H9 (cell line): ENCODE data around the gene LIPC. TPM values are rescaled to one million over a fixed set of nuclear protein-coding genes. Genes with fewer than 3 reads are reported as not detected.

Source experiments
- DNase-seq: peaks from one replicate; pipeline ENCODE4 v3.0.0-alpha.2; 2017
- H2AFZ ChIP-seq: one replicate; pipeline ENCODE4 v1.6.1; 2013; ENCODE audit warnings: mild to moderate bottlenecking, low read length, control low read depth, moderate library complexity
- H2AK5ac ChIP-seq: 2 replicates; pipeline ENCODE4 v1.6.1; 2013; ENCODE audit warnings: low read length, control low read depth, mixed read lengths; ENCODE audit not compliant: insufficient read length
- H2BK120ac ChIP-seq: one replicate; pipeline ENCODE4 v1.6.1; 2013; ENCODE audit warnings: low read depth, mild to moderate bottlenecking, low read length, control low read depth, inconsistent platforms; ENCODE audit not compliant: poor library complexity, severe bottlenecking
- H2BK12ac ChIP-seq: 2 replicates; pipeline ENCODE4 v1.6.1; 2013; ENCODE audit warnings: low read length, control low read depth, mixed read lengths, low read depth; ENCODE audit not compliant: insufficient read length
- H2BK15ac ChIP-seq: 2 replicates; pipeline ENCODE4 v1.6.1; 2013; ENCODE audit warnings: low read depth, low read length, control low read depth
- H2BK20ac ChIP-seq: one replicate; pipeline ENCODE4 v1.6.1; 2013; ENCODE audit warnings: low read depth, mild to moderate bottlenecking, low read length, control low read depth, inconsistent platforms; ENCODE audit not compliant: poor library complexity, severe bottlenecking
- H2BK5ac ChIP-seq: 2 replicates; pipeline ENCODE4 v1.6.1; 2013; ENCODE audit warnings: low read length, control low read depth, mixed read lengths; ENCODE audit not compliant: insufficient read length
- H3K14ac ChIP-seq: 2 replicates; pipeline ENCODE4 v1.6.1; 2013; ENCODE audit warnings: low read length, control low read depth; ENCODE audit not compliant: insufficient read depth
- H3K18ac ChIP-seq: 2 replicates; pipeline ENCODE4 v1.6.1; 2013; ENCODE audit warnings: low read depth, mild to moderate bottlenecking, mixed read lengths, low read length, control low read depth; ENCODE audit not compliant: insufficient read length
- H3K23ac ChIP-seq: 2 replicates; pipeline ENCODE4 v1.6.1; 2013; ENCODE audit warnings: low read length, control low read depth, mixed read lengths, low read depth; ENCODE audit not compliant: insufficient read length
- H3K23me2 ChIP-seq: 2 replicates; pipeline ENCODE4 v1.6.1; 2013; ENCODE audit warnings: low read depth, mild to moderate bottlenecking, mixed read lengths, low read length, control low read depth; ENCODE audit not compliant: insufficient read length, poor library complexity, severe bottlenecking
- H3K27ac ChIP-seq: 2 replicates; pipeline ENCODE4 v1.5.1; 2013; ENCODE audit warnings: low read length, control low read depth, mixed read lengths, low read depth; ENCODE audit not compliant: insufficient read length
- H3K27me3 ChIP-seq: 2 replicates; pipeline ENCODE4 v1.6.1; 2013; ENCODE audit warnings: low read length, control low read depth, inconsistent platforms; ENCODE audit not compliant: insufficient read depth
- H3K4ac ChIP-seq: 2 replicates; pipeline ENCODE4 v1.6.1; 2013; ENCODE audit warnings: low read depth, mild to moderate bottlenecking, control low read depth, inconsistent platforms, low read length, moderate library complexity
- H3K4me1 ChIP-seq: 2 replicates; pipeline ENCODE4 v1.6.1; 2013; ENCODE audit warnings: low read length, control low read depth, inconsistent platforms; ENCODE audit not compliant: insufficient read depth
- H3K4me2 ChIP-seq: 2 replicates; pipeline ENCODE4 v1.6.1; 2013; ENCODE audit warnings: low read length, control low read depth, mixed read lengths; ENCODE audit not compliant: insufficient read length, insufficient read depth
- H3K56ac ChIP-seq: 2 replicates; pipeline ENCODE4 v1.6.1; 2013; ENCODE audit warnings: low read depth, mild to moderate bottlenecking, mixed read lengths, low read length, control low read depth; ENCODE audit not compliant: insufficient read length
- H3K79me1 ChIP-seq: 2 replicates; pipeline ENCODE4 v1.6.1; 2013; ENCODE audit warnings: low read depth, mild to moderate bottlenecking, moderate library complexity, low read length, control low read depth, inconsistent platforms; ENCODE audit not compliant: insufficient read depth, poor library complexity, severe bottlenecking
- H3K79me2 ChIP-seq: 2 replicates; pipeline ENCODE4 v1.6.1; 2013; ENCODE audit warnings: low read length, control low read depth, inconsistent platforms; ENCODE audit not compliant: insufficient read depth
- H3K9ac ChIP-seq: 2 replicates; pipeline ENCODE4 v1.6.1; 2013; ENCODE audit warnings: low read length, control low read depth, mixed read lengths; ENCODE audit not compliant: insufficient read length; ENCODE audit errors: extremely low read depth
- H3K9me3 ChIP-seq: one replicate; pipeline ENCODE4 v1.6.1; 2013; ENCODE audit warnings: low read depth, low read length, inconsistent platforms; ENCODE audit not compliant: control insufficient read depth
- H3T11ph ChIP-seq: one replicate; pipeline ENCODE4 v1.6.1; 2013; ENCODE audit warnings: mild to moderate bottlenecking, low read length, control low read depth, inconsistent platforms
- H4K20me1 ChIP-seq: one replicate; pipeline ENCODE4 v1.6.1; 2013; ENCODE audit not compliant: control insufficient read depth, insufficient read length, insufficient read depth
- H4K5ac ChIP-seq: 2 replicates; pipeline ENCODE4 v1.6.1; 2013; ENCODE audit warnings: low read depth, mild to moderate bottlenecking, mixed read lengths, low read length, control low read depth; ENCODE audit not compliant: insufficient read length
- H4K8ac ChIP-seq: replicated peaks from 2 replicates; pipeline ENCODE4 v1.6.1; 2013; ENCODE audit warnings: low read length, control low read depth, mixed read lengths, low read depth; ENCODE audit not compliant: insufficient read length
- H4K91ac ChIP-seq: 2 replicates; pipeline ENCODE4 v1.6.1; 2013; ENCODE audit warnings: low read depth, mild to moderate bottlenecking, moderate library complexity, mixed read lengths, low read length, control low read depth; ENCODE audit not compliant: insufficient read length
- H3K27ac Mint-ChIP-seq, 3 experiments: 2 replicates in 2 of 3; 3 replicates in 1 of 3; pipeline ENCODE4 v1.8.0; 2020 to 2021; ENCODE audit warnings: mixed read lengths in 3 of 3, mild to moderate bottlenecking in 1 of 3, moderate library complexity in 1 of 3
- H3K27me3 Mint-ChIP-seq: 2 replicates; pipeline ENCODE4 v1.8.0; 2021; ENCODE audit warnings: low read depth, mild to moderate bottlenecking, moderate library complexity, mixed read lengths
- H3K36me3 Mint-ChIP-seq, 3 experiments: 2 replicates in 2 of 3; 3 replicates in 1 of 3; pipeline ENCODE4 v1.8.0; 2020 to 2021; ENCODE audit warnings: low read depth in 3 of 3, mixed read lengths in 3 of 3; ENCODE audit not compliant: insufficient read depth in 1 of 3
- H3K4me1 Mint-ChIP-seq, 2 experiments: 2 replicates each; pipeline ENCODE4 v1.8.0; 2020; ENCODE audit warnings: mixed read lengths in 2 of 2
- H3K4me3 Mint-ChIP-seq, 2 experiments: 2 replicates in 1 of 2; 3 replicates in 1 of 2; pipeline ENCODE4 v1.8.0; 2020 to 2021; ENCODE audit warnings: mild to moderate bottlenecking in 2 of 2, mixed read lengths in 2 of 2, moderate library complexity in 1 of 2
- H3K9me3 Mint-ChIP-seq, 2 experiments: 2 replicates in 1 of 2; 3 replicates in 1 of 2; pipeline ENCODE4 v1.8.0; 2020; ENCODE audit warnings: mild to moderate bottlenecking in 2 of 2, mixed read lengths in 2 of 2, moderate library complexity in 1 of 2
- WGBS: extraction: QIAGEN DNeasy Blood & Tissue Kit; methylation state at CpG from one replicate; pipeline ENCODE4 v1.1.7; 2013; ENCODE audit warnings: missing lambda C conversion rate, low lambda C conversion rate, mixed read lengths; ENCODE audit not compliant: insufficient read length; ENCODE audit errors: extremely low coverage; 5-methylcytosine and 5-hydroxymethylcytosine counted together
- total RNA-seq: library from RNA; stranded (reverse); gene quantifications from 2 replicates; pipeline ENCODE4 v1.2.1, GENCODE V29; 2021
- TF ChIP-seq, protein P1 (sequence below): fragments of 200-600 bp; sonication (generic); conservative IDR thresholded peaks from 3 replicates; pipeline ENCODE4 v1.8.0; 2021; ENCODE audit warnings: antibody characterized with exemption, mild to moderate bottlenecking

Gene LIPC
- total RNA-seq, 1 experiment from 2014 or later = not detected

DNA sequence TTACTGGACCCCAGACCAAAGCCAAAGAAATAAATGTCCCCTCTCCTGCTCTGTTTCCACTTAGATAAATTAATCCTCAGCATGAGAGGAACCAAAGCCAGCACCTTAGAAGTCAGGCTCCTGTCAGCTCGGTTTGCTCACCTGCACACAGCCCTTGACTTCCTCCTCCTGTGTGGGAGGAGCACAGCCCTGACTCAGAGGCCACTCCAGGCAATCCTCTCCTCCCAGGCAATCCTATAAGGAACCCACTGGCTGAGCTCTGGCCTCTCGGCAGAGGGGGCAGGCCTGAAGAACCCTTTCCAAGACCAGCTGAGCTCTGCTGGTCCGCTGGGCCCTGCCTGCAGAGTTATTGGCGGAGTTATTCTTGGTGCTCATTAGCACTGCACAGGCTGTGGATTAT, 30.8 kb downstream of the LIPC start:
- peak; percentile 49 for DNase-seq
- WGBS = no CpG with 5 or more reads among the region's 4 CpGs
- H3K79me1 ChIP-seq = no peaks in the 10 kb centered on the region
- H4K20me1 ChIP-seq = no peaks in the 10 kb centered on the region
- H2BK20ac ChIP-seq = no peak overlapping the region
- H3K9me3 Mint-ChIP-seq = no peaks in the 10 kb centered on the region
- no peaks in the 10 kb centered on the region for H3K79me2 ChIP-seq
- H3K23me2 ChIP-seq = no peaks in the 10 kb centered on the region
- no peak overlapping the region for H2BK15ac ChIP-seq
- H3K4me1 Mint-ChIP-seq = peaks cover 7 to 14% of the 10 kb centered on the region in 2 experiments; a peak in 3 of 4 replicates
- no peaks in the 10 kb centered on the region for H3K9me3 ChIP-seq
- no peak overlapping the region for H3T11ph ChIP-seq
- H2BK5ac ChIP-seq = no peak overlapping the region
- no peak overlapping the region for H3K27ac ChIP-seq
- no peak overlapping the region for H3K23ac ChIP-seq
- no peak overlapping the region for H4K8ac ChIP-seq
- no peak overlapping the region for H3K18ac ChIP-seq
- H3K56ac ChIP-seq = no peak overlapping the region
- H2BK12ac ChIP-seq = no peak overlapping the region
- TF ChIP-seq, protein P1, sequence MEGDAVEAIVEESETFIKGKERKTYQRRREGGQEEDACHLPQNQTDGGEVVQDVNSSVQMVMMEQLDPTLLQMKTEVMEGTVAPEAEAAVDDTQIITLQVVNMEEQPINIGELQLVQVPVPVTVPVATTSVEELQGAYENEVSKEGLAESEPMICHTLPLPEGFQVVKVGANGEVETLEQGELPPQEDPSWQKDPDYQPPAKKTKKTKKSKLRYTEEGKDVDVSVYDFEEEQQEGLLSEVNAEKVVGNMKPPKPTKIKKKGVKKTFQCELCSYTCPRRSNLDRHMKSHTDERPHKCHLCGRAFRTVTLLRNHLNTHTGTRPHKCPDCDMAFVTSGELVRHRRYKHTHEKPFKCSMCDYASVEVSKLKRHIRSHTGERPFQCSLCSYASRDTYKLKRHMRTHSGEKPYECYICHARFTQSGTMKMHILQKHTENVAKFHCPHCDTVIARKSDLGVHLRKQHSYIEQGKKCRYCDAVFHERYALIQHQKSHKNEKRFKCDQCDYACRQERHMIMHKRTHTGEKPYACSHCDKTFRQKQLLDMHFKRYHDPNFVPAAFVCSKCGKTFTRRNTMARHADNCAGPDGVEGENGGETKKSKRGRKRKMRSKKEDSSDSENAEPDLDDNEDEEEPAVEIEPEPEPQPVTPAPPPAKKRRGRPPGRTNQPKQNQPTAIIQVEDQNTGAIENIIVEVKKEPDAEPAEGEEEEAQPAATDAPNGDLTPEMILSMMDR = no peak
- no peak overlapping the region for H3K4ac ChIP-seq
- H3K9ac ChIP-seq = no peak overlapping the region
- no peak overlapping the region for H3K27ac Mint-ChIP-seq
- H3K4me1 ChIP-seq = no peaks in the 10 kb centered on the region
- H3K36me3 Mint-ChIP-seq = no peaks in the 10 kb centered on the region
- no peak overlapping the region; the same call in 1 of the 2 replicates for H3K14ac ChIP-seq
- no peak overlapping the region for H4K5ac ChIP-seq
- H2AK5ac ChIP-seq = no peak overlapping the region
- peaks cover 2% of the 10 kb centered on the region; the same call in 1 of the 2 replicates for H3K27me3 Mint-ChIP-seq
- no peak overlapping the region for H2AFZ ChIP-seq
- H2BK120ac ChIP-seq = no peak overlapping the region
- no peaks in the 10 kb centered on the region for H3K27me3 ChIP-seq
- H4K91ac ChIP-seq = no peak overlapping the region
- no peak overlapping the region for H3K4me3 Mint-ChIP-seq
- H3K4me2 ChIP-seq = no peak overlapping the region
